GM21526 (cell line): ENCODE measurements around the gene DAP.
"Not testable (repeated sequence)": the region's sequence is repeated elsewhere in the genome, so short reads cannot be mapped to it uniquely, and the experiment has no call there.

Experiments
- ATAC-seq: cut with Tn5 transposase; IDR thresholded peaks from one replicate; pipeline ENCODE4 v1.9.1; 2021; ENCODE audit warnings: moderate library complexity; ENCODE audit not compliant: unreplicated experiment, low FRiP score

The DAP gene

DNA sequence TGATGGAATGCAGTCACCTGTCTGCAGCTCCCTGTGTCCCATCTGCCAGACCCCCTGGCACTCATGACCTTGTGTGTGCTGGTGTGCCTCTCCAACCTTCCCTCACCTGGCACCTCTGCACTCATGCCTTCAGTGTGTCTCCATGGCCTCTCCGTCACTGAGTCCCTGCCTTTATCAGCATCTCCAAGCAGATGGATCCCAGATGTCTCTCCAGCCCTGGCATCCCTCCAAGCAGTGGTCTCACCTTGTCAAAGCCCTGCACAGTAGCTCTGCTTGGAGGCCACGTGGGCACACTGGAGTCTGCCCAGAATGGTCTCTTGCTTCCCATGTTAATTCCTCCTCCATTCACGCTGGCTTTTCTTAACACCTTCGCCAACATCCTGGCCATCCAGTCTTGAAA lies 84.8 kb downstream of the DAP start:
- ATAC-seq: no peak

DNA sequence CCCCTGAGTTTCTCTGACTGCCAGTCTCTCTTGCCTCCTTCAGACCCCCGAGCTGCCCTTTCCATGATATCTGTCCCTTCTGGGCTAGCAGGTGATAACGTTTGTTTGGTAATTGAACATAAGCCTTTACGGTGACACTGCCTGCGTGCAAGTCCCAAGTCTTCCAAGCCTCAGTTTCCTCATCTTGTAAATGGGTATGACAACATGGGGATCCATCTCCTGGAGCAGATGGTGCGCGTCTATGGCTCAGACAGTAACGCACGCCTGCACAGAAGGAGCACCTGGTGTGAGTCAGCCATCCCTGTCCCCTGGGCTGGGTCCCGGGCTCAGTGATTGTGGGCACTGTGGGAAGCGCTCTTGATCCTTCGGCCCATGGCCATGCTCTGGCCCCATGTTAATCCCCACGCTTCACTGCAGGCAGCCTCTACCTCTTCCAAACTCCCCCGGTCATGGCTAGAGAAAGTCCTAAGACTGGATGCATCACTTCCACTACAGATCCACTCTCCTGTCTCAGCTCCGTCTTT lies 85.8 kb downstream of the DAP start:
- no peak for ATAC-seq

DNA sequence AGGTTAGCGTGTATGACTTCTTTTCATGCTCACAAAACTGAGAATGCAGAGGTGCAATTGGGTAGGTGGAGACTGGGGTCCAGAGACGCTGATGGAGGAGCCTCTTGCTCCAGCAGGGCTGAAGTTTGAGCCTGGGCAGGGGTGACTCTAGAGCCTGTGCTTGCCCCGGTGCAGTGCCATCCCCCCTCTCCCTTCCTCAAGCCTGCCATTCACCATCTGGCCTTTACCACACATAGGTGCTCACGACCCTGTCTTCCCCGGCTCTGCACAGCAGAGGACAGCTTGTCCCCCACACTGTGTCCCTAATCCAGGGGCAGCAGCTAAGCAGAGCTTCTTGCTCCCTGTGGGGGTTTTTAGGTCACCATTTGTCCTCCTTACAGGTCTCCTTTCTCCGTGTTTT lies 86.5 kb downstream of the DAP start:
- ATAC-seq: no peak

DNA sequence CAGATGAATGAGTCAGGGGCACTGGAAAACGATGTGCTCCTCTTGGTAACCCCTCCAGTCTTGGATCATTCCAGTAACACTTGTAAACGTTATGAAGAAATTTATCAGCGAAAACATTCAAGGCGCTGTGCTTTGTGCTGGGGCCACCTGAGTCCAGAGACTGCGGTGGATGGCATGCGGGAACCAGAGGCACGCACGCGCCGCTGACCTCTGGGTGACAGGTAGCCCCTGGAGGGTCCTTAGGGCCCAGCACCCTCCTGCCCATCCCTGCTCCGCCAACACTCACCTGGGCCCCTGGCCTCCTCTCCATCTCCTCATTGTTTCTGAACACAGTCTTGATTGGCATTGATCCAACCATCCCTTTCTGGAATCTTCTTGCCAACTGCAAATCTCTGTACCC lies 86.9 kb downstream of the DAP start:
- ATAC-seq: no peak

DNA sequence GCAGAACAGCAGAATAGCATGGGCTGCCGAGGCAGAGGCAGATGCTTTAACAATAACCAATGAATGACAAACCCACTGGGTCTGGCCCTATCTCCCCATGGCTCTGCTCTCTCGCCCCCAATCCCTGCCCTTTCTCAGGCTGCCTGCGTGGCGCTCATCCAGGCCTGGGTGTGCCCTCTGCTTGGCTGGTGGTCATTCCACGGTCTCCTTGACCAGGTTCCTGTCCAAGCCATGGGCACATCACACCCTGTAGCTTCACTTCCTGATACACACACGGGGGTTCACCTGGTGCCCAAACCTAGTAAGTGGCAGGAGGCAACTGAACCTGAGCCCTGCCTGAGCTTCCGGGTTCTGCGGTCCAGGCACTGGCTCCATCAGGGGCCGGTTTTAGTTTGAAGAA lies 87.6 kb downstream of the DAP start:
- no peak for ATAC-seq

DNA sequence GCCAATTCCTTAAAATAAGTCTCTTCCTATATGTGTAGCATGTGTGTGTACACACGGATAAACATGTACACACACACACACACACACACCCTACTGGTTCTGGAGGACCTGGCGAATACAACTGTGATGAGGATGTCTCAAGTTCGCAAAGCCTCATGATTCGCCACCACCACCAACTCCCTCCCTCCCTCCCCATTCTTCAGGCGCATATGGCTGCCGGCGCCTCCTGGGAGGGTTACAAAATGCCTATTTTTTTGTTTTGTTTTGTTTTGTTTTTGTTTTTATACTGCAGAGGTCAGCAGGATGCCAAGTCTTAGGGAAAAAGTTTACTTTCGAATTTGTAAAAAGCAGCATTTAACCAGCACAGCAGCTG lies 88.0 kb downstream of the DAP start:
- no peak for ATAC-seq

DNA sequence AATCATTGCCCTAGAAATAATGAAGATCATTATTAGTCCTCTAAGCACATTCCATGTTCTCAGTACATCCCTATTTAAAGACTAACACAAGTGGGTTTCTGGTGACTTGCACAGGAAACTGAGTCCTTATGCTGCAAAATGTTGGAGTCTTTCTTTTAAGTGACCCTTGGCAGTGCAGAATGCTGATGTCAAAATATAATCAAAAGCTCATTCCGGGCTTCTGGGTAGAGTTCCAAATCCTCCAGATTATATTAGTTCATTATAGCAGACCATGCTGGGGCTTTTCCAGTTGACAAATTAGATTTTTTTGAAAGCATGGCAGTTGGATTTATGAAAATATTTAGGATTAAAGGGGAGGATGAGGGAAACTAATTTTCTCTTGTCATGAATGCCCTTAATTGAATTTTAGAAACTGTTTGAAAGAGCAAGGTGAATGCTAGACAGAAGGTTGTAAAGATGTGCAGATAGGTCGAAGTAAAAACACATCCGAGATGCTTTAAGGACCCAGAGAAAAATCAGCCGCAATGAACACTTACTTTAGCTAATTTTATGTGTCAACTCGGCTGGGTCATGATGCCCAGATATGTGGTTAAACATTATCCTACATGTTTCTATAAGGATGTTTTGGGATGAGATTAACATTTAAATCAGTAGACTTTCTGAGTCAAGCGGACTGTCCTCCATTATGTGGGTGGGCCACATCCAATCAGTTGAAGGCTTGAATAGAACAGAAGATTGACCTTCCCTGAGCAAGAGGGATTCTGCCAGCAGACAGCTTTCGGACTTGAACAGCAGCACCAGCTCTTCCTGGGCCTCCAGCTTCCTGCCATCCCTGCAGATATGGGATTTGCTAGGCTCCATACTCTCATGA lies 88.7 kb downstream of the DAP start:
- ATAC-seq: no peak

DNA sequence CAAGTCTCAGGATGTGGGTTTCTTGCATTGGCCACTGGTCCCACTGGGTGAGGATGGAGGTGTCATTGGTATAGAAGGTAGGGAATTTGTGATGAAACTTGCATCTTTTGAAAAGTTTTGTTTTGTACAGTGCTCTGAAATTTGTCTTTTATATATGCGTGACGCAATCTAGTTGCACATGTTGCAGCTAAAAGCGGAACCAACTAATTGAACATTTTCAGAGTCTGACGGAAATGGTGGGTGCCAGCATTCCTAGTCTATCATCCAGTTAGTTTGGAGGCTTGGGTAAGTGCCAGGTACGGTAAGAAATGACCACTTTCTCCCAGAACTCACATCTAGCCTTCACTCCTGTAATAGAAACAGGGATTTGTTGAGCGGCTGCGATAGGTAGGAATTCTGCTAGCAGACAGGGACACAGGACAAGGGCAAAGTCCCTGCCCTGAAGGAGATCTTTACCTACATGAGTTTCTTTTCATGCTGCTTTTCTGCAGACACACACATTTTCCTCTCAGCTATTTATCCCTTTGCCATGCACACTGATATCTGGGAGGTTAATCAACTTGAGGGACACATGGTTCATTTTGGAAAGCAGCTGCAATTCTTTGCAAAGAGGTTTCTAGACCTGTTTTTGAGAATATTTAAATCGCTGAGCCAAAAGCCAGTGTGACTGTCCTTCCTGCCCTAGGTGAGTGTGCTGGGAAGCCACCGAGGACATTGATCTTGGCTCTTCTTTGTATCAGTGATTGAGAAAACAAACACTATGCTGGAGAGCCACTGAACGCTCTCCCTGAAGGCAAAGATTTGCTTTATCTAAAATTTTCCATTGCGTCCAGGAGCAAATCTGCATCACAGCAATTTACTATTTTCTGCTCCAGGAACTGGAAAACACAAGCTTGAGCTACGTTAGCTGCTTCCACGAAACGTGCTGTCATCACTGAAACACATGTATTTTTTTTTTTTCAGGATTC lies 89.7 kb downstream of the DAP start:
- ATAC-seq: no peak

DNA sequence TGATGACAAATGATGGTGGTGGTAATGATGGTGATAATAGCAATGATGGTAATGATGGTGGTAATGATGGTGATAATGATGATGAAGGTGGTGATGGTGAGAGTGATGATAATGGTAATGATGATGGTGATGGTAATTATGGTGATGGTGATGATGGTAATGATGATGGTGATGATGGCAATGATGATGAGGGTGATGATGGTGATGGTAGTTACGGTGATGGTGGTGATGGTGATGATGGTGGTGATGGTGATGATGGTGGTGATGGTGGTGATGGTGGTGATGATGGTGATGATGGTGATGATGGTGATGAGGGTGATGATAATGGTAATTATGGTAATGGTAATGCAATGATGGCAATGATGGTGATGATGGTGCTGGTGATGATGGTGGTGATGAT lies 91.1 kb downstream of the DAP start:
- ATAC-seq: no peak

DNA sequence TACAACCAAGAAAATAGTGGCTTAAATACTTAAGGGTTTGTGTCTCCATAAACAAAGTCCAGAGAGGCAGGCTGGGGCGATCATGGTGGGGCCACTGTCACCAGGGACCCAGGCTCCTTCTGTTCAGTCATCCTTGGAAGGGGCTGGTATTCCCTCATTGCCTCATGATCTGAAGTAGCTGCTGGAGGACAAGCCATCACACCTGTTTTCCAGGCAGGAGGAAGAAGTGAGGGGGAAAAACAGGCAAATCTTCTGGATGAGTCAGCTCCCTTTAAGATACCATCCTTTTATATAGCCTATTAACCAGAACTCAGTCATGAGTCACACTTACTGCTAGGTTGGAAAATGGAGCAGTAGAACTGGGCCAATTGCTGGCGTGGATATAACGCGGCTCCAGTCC lies 92.3 kb downstream of the DAP start:
- ATAC-seq: no peak

DNA sequence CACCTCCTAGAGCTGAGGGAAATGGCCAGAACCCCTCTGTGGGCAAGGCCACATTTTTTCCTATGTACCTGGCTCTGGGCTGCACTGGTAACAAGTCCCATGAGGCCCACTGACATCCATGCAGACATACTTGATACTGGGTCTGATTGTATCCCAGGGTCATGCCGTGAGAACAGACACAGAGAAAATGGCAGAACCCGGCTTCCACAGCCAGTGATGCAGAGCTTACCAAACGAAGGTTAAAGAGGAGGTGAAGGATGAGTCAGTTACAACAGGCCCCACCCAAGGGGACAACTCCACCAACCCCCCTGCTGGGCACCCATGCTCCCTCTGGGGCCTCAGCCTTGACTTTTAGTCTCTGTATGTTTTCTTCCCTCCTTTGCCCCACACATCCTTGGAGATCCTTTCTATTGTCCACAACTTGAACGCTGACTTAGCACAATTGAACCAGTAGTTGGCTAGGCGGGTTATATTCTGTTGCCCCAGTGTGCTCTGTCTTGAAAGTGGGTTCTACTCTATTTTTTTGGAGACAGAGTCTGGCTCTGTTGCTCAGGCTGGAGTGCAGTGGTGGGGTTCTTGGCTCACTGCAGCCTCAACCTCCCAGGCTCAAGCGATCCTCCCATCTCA lies 93.5 kb downstream of the DAP start:
- ATAC-seq: no peak

DNA sequence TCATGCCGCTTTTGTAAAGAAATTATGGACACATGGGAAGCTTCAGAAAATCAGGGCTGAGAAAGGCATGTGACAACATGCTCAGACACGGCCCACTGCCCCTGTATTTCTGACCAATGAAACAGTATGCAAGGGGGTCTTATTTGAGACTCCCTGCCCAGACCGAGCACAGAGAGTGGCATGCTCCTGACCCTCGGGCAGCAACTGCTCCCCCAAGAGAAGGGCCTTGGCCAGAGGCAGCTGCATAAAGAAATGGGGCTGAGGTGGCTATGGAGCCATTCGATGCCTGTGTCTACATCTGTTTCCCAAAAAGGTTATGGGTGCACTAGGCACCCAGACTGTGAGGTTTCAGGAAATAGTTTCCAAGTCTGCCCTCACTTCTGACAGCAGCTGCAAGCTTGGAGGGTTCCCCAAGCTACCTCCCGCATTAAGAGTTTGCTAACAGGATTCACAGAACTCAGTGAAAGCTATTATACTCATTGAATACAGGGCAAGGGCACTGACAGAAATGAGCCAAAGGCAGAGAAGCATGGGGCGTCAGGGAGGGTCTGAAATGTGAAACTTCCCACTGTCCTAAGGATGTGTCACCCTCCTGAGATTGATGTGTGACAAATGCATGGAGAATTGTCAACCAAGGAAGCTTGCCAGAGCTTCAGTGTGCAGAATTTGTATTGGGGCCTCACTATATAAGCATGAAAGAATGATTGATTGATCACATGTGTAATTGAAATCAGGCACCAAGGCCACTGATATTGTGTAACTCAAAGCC lies 94.3 kb downstream of the DAP start:
- no peak for ATAC-seq

DNA sequence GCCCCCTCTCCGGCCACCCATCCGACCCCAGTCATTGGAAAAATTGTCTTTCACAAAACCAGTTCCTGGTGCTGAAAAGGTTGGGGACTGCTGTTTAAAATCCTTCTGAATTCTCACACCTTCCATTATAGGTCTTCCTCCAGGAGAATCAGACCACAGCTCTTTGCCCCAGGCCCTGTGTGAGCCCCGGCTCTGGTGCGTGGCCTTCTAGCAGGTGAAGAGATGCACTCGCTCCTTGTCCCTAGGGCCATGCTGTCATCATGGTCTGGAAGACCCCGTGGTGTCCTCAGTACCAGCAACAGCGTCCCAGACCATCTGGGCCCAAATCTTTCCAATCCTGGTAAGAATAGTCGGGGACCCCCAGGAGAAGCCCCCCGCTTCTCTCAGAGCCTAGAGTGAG lies 95.2 kb downstream of the DAP start:
- no peak for ATAC-seq

DNA sequence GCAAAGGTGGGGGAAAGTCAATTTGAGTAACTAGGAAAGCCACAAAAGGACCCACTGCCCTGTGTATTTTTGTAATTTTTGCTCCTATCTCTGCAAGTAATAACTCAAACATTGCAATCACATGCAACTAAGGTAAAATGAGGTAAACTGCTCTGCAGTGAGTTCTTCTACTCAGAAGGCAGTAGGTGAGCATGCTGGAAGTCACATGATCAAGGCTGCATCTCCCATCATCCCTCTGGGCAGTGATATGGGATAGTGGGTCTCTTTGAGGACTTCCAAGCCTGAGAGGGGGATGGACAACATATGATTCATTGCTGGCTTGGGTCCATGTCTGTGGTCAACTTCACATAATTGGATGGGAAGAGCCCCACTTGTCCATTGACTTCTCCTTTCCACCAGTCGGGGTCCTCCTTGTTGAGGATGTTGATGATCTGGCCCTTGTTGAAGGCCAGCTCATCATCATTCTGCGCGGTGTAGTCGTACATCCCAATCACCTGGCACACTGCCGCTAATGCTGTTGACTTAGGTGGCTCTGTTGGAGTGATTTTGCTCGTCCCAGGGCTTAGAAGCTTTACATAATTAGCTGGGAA lies 96.8 kb downstream of the DAP start:
- ATAC-seq: not testable (repeated sequence)

DNA sequence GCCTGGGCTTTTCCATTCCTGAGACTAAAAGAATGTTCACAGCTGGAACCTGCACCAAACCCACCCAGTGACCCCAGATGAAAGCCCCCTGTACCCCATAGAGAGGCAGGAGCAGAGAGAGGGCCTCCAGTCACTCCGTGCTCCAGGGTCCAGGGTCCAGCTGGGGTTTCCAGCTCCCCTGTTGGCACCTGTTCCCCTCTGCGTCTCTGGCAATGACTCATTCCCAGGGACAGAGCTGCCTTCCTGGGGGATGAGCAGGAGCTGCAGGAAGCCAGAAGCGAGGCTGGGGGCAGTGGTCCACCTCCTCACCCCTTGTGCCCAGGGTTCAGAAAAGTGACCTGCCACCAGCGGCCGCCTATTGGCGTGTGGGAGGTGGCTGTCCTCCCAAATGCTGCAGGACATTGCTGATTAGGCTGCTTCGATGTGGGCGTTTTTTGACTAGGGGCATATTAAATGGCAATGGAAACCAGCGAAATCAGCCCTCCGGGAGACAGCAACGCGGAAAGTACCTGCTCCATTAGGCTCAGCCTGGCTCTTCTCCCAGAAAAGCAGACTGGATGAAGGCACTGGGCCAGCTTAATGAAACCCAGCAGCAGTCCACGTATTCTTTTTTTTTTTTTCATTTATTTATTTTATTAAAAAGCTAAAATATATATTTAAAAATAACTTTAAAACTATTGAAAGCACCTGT lies 97.4 kb downstream of the DAP start:
- no peak for ATAC-seq

DNA sequence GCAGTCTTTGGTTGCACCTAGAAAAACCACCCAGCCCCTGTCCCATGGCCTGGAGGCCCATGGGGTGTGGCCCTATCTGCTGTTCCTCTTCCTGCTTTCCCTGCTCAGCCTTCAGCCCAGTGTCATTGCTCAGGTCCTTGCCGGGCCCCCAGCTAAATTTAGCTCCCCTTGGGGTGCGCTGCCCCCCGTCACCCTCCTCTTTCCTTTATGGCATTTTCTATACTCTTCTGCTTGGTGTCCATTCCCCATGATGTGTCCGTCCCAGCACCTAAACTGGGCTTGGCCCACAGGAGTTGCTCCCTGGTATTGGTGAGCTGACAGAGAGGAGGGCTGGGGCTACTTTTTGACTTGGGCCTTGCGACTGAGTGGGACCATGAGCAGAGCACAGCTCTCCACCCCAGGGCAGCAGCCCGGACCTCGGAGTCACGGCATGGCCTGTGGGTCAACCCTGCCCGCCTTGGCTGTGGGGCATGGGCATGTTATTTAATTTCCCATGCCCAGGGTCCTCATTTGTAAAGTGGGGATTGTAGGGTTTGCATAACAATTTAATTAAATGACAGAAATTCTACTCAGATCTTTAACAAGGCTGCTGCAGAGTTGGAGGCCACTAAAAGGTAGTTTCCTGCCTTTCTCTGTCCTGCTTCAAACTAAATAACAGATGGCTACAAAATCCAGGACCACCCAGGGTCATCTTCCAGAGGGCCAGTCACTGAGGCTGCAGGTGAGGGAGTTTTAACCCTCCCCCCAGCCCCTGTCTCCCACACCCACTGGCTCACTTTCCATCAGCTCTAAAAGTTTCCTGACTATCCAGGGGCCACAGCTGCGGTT lies 98.2 kb downstream of the DAP start:
- ATAC-seq: no peak

DNA sequence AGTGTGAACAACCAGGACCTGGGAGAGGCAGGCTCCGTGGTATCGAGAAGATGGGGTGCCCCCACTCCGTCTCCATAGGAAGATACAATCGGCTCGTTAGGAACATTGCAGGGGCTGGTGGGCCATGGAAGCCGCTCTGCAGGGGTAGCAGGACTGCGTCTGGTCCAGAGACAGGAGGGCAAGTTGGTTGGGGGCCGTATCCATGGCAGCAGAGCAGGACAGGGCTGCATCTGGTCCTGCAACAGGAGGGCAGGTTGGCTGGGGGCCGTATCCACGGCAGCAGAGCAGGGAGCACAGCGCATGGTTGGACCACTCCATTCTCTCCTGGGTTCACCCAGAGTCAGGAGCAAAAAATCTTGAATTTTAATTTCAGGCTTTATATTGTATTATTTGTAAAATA lies 99.0 kb downstream of the DAP start:
- no peak for ATAC-seq

DNA sequence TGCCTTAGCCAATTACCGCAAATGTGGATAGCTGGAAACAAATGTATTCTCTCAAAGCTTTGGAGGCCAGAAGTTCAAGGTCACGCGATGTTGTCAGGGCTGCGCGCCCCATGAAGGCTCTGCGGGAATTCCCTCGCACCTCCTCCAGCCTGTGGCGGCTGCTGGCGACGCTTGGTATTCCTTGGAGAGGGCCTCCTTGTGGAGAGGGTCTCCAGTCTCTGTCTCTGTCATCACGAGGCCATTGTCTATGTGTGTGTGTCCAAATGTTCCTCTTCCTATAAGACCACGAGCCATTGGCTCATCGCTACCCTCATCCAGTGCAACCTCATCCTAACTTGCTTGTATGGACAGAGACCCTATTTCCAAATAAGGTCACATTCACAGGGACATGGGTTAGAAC lies 99.6 kb downstream of the DAP start:
- ATAC-seq: no peak
